Heart right ventricle (tissue), 16 donors: ENCODE measurements around the gene NPY1R. TPM values are rescaled to one million over a fixed set of nuclear protein-coding genes. Genes with fewer than 3 reads are reported as not detected.

Experiments used
- ATAC-seq, 8 donors: fragments of 200-7000 bp; cut with Tn5 transposase; one replicate each; pipeline ENCODE4 v1.9.1; 2020; ENCODE audit warnings: mild to moderate bottlenecking in 8 of 8, moderate library complexity in 8 of 8, moderate number of reproducible peaks in 1 of 8
- DNase-seq, 2 donors: peaks; one replicate each; pipeline ENCODE4 v3.0.0-alpha.2; 2020
- H3K27ac ChIP-seq, 10 donors: fragments of 200-600 bp; sonication (generic) in 2 of 10; one replicate each; pipeline versions ENCODE4 v1.5.0 to v1.8.0; 2020 to 2022; ENCODE audit warnings: mild to moderate bottlenecking in 3 of 10
- H3K27me3 ChIP-seq, 7 donors: fragments of 200-600 bp; one replicate each; pipeline ENCODE4 v1.8.0; 2021 to 2022; ENCODE audit warnings: mild to moderate bottlenecking in 2 of 7
- H3K36me3 ChIP-seq, 9 donors: fragments of 200-600 bp; sonication (generic) in 1 of 9; one replicate each; pipeline versions ENCODE4 v1.5.0 to v1.8.0; 2020 to 2022; ENCODE audit warnings: mild to moderate bottlenecking in 2 of 9
- H3K4me1 ChIP-seq, 9 donors: fragments of 200-600 bp; sonication (generic) in 1 of 9; one replicate each; pipeline versions ENCODE4 v1.5.0 to v1.8.0; 2020 to 2022; ENCODE audit warnings: mild to moderate bottlenecking in 4 of 9
- H3K4me3 ChIP-seq, 10 donors: fragments of 200-600 bp; sonication (generic) in 2 of 10; one replicate each; pipeline versions ENCODE4 v1.5.0 to v1.8.0; 2020 to 2022; ENCODE audit warnings: mild to moderate bottlenecking in 7 of 10, moderate library complexity in 2 of 10
- H3K9me3 ChIP-seq, 11 donors: fragments of 200-600 bp in 10 of 11; sonication (generic) in 2 of 11; one replicate each; pipeline versions ENCODE4 v1.5.0 to v1.8.0; 2013 to 2022; ENCODE audit warnings: mild to moderate bottlenecking in 2 of 11, control low read depth in 1 of 11, moderate library complexity in 1 of 11
- CTCF ChIP-seq, 9 donors: fragments of 200-600 bp; sonication (generic) in 2 of 9; IDR thresholded peaks; one replicate each; pipeline versions ENCODE4 v1.5.0 to v1.8.0; 2021 to 2022; ENCODE audit warnings: antibody characterized with exemption in 9 of 9, mild to moderate bottlenecking in 5 of 9, moderate library complexity in 1 of 9
- WGBS, 2 donors: extraction: QIAGEN DNeasy Blood & Tissue Kit; methylation state at CpG; one replicate each; pipeline ENCODE4 v1.1.7; 2013; ENCODE audit warnings: inconsistent platforms in 1 of 2; 5-methylcytosine and 5-hydroxymethylcytosine counted together
- intact Hi-C, 10 donors: fragments of 100-400 bp; cut with DNase I; formaldehyde crosslinking; loops; one replicate each; pipeline versions ENCODE4 v1.11.1 to v1.14.2; 2022
- polyA plus RNA-seq, 2 donors: library from polyadenylated mRNA; stranded (reverse); fragments of 200-250 nt; gene quantifications; one replicate each; pipeline ENCODE4 v1.2.3, GENCODE V29; 2013
- total RNA-seq, 10 donors: library from RNA; stranded (reverse); fragmentation: NEBNext Ultra II Directional in 3 of 10; extraction: Animal tissue kit (Norgen Biotek cat#: 25700) in 3 of 10; gene quantifications; one replicate each; pipeline versions ENCODE4 v1.2.1 to v1.2.4, GENCODE V29; 2021 to 2023
- donor health status: Arrhythmogenic right ventricular cardiomyopathy.
- donor health status: ischemic (EF 13 %, LVEDD 7.1; RV severe dilation, severe dysfunction).
- donor health status: healthy with polysubstance abuse.
- donor health status: DM: no; HTN: yes; CAD: no.
- donor health status: DM: no; HTN: no; CAD: no.
- donor health status: ischemic (EF 25% LVEDD 6.9; RV normal size, moderate dysfunction).
- donor health status: ischemic (EF 25% LVEDD 5.7; RV mildly dilated, moderate dysfunction).
- donor health status: healthy.
- donor health status: DM: yes; HTN: yes; CAD: no.
- donor health status: Ischemic cardiomyopathy.
- donor health status: ischemic (EF 35%, LVEDD 5.7; RV mildly dilated, moderate dysfunction).
- donor health status: nonischemic (EF 11% LVEDD 7.7; RV severe dilation, severe dysfunction).
- donor health status: DM: yes; HTN: yes; CAD: no.
- donor health status: PGD.
- donor health status: ischemic (EF 29% LVEDD 5.4; RV normal size, mild dysfunction).
- donor health status: nonischemic (EF 23%, LVEDD 6.1; RV moderate dilation, normal function).

The NPY1R gene
- total and polyA plus RNA-seq, 12 donors, result 0.26 to 1.3 (median 0.92) TPM

GRCh38 chr4:163280703-163281519 is 51.5 kb downstream of the NPY1R start:
- Histone ChIP-seq H3K27me3 (no peaks in the 10 kb centered on the region), H3K27ac (no peak overlapping the region), H3K4me3 (no peak overlapping the region), H3K36me3 (no peaks in the 10 kb centered on the region), H3K4me1 (no peaks in the 10 kb centered on the region), H3K9me3 (peaks cover 0 to 14% (median 0%) of the 10 kb centered on the region in 11 donors)
- TF ChIP-seq CTCF (IDR thresholded peaks at IDR 0.05), result no peak
- intact Hi-C loops, result no loop called here
- WGBS, 2 donors, result 33 to 42% methylated on average over 3 of the region's 3 CpGs
- DNase-seq (no peak), ATAC-seq (no peak)

DNA sequence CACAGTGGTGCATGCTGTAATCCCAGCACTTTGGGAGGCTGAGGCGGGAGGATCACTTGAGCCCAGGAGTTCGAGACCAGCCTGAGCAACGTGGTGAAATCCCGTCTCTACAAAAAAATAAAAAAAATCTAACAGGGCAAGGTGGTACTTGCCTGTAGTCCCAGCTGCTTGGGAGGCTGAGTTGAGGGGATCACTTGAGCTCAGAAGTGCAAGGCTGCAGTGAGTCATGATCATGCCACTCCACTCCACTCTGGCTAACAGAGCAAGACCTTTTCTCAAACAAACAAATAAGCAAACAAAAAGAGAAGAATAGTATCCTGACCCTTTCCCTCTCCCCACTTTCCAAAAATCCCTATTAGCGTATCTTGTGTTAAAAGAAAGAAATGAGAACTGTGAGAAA is 52.7 kb downstream of the NPY1R start:
- H3K9me3 ChIP-seq, result peaks cover 0 to 9% (median 0%) of the 10 kb centered on the region in 11 donors
- no peaks in the 10 kb centered on the region for H3K27me3 ChIP-seq
- H3K36me3 ChIP-seq, result no peaks in the 10 kb centered on the region
- intact Hi-C loops, result no loop called here
- WGBS, 2 donors, result 79 to 90% methylated on average over 5 of the region's 5 CpGs
- DNase-seq, result no peak
- H3K4me1 ChIP-seq, result no peaks in the 10 kb centered on the region
- TF ChIP-seq CTCF (IDR thresholded peaks at IDR 0.05), result no peak
- no peak for ATAC-seq
- no peak overlapping the region for H3K4me3 ChIP-seq
- H3K27ac ChIP-seq, result no peak overlapping the region

GRCh38 chr4:163274861-163275260 is 57.5 kb downstream of the NPY1R start:
- TF ChIP-seq CTCF (IDR thresholded peaks at IDR 0.05), result no peak
- Histone ChIP-seq H3K27me3 (no peaks in the 10 kb centered on the region), H3K4me1 (no peaks in the 10 kb centered on the region), H3K4me3 (no peak overlapping the region), H3K9me3 (no peaks in the 10 kb centered on the region), H3K27ac (no peak overlapping the region), H3K36me3 (no peaks in the 10 kb centered on the region)
- DNase-seq (no peak), ATAC-seq (no peak)
- intact Hi-C loops, result no loop called here
- 85 to 86% methylated on average over 3 of the region's 3 CpGs for WGBS, 2 donors

Other genes with a start within 250 kb of the NPY1R start
- gene NAF1, start 165.7 kb downstream of the NPY1R start, total RNA-seq, result 10 to 100 TPM; 11.8 to 14.1 (median 13.4) TPM
- gene NAF1, start 165.7 kb downstream of the NPY1R start, polyA plus RNA-seq, result 1 to 10 TPM; 1.8 to 3.8 TPM
- gene NPY5R, start 11.3 kb upstream of the NPY1R start, total RNA-seq, result under 1 TPM in 4 of 10 donors, not detected in 6; 0.15 to 0.23 (median 0.19) TPM
- gene NPY5R, start 11.3 kb upstream of the NPY1R start, polyA plus RNA-seq, result under 1 TPM; 0.07 to 0.15 TPM
- not detected for gene TKTL2, start 141.2 kb upstream of the NPY1R start, total RNA-seq
- gene TKTL2, start 141.2 kb upstream of the NPY1R start, polyA plus RNA-seq, result not detected
- gene TMA16, start 162.1 kb upstream of the NPY1R start, total RNA-seq, result 10 to 100 TPM in 2 of 10 donors, 1 to 10 TPM in 8; 7.8 to 15.3 (median 9.7) TPM
- gene TMA16, start 162.1 kb upstream of the NPY1R start, polyA plus RNA-seq, result 10 to 100 TPM in 1 of 2 donors, 1 to 10 TPM in 1; 6.5 to 11.8 TPM